WTC11 (cell line): ENCODE results near the gene ERC2. TPM values are rescaled to one million over a fixed set of nuclear protein-coding genes. Genes with fewer than 3 reads are reported as not detected.

Source experiments
- ATAC-seq: fragments of 200-7000 bp; cut with Tn5 transposase; 2 replicates; pipeline ENCODE4 v1.10.0; 2021; ENCODE audit warnings: mild to moderate bottlenecking, moderate library complexity
- CTCF ChIA-PET: fragments of 300-600 bp; sonication (Branson Sonifier 250); formaldehyde crosslinking; loops from one replicate; lab custom pipeline; 2021; ENCODE audit warnings: antibody characterized with exemption; lab: Charles Lee
- POLR2A ChIA-PET: fragments of 350-600 bp; sonication (Branson Sonifier 250); formaldehyde crosslinking; loops from one replicate; lab custom pipeline; 2021; ENCODE audit warnings: antibody characterized with exemption; lab: Charles Lee
- DNase-seq: peaks from one replicate; pipeline ENCODE4 v3.0.0; 2021; ENCODE audit warnings: low spot score
- H3K27ac Mint-ChIP-seq: 2 replicates; pipeline ENCODE4 v1.8.0; 2021; ENCODE audit warnings: mixed read lengths
- H3K27me3 Mint-ChIP-seq: 2 replicates; pipeline ENCODE4 v1.8.0; 2021; ENCODE audit warnings: low read depth, mild to moderate bottlenecking, moderate library complexity, mixed read lengths
- H3K36me3 Mint-ChIP-seq: 2 replicates; pipeline ENCODE4 v1.8.0; 2021; ENCODE audit warnings: mixed read lengths
- H3K4me1 Mint-ChIP-seq: 2 replicates; pipeline ENCODE4 v1.8.0; 2022; ENCODE audit warnings: mixed read lengths
- H3K4me3 Mint-ChIP-seq: 2 replicates; pipeline ENCODE4 v1.8.0; 2021; ENCODE audit warnings: mild to moderate bottlenecking, moderate library complexity, mixed read lengths
- H3K9me3 Mint-ChIP-seq: 2 replicates; pipeline ENCODE4 v1.8.0; 2021; ENCODE audit warnings: mixed read lengths
- AFF4 ChIP-seq: sonication (generic); formaldehyde crosslinking; IDR thresholded peaks from 2 replicates; pipeline ENCODE4 v1.8.1; 2023; ENCODE audit warnings: mild to moderate bottlenecking, missing genetic modification reagents, borderline replicate concordance
- ATF1 ChIP-seq: sonication (generic); formaldehyde crosslinking; IDR thresholded peaks from 2 replicates; pipeline ENCODE4 v1.8.1; 2023; ENCODE audit warnings: mild to moderate bottlenecking, moderate library complexity, missing genetic modification reagents
- CDX4 ChIP-seq: fragments of 250-450 bp; sonication (Bioruptor Pico); IDR thresholded peaks from 2 replicates; pipeline ENCODE4 v1.9.0; 2021; ENCODE audit warnings: moderate library complexity, mild to moderate bottlenecking, inconsistent platforms, borderline replicate concordance
- EMX1 ChIP-seq: fragments of 250-450 bp; sonication (Bioruptor Pico); IDR thresholded peaks from 2 replicates; pipeline ENCODE4 v1.8.0; 2021; ENCODE audit warnings: mild to moderate bottlenecking
- FOXJ3 ChIP-seq: sonication (generic); formaldehyde crosslinking; IDR thresholded peaks from 2 replicates; pipeline ENCODE4 v1.9.0; 2021; ENCODE audit warnings: missing genetic modification reagents, mild to moderate bottlenecking, borderline replicate concordance
- GRHL2 ChIP-seq: fragments of 250-450 bp; sonication (Bioruptor Pico); IDR thresholded peaks from 2 replicates; pipeline ENCODE4 v1.8.0; 2022; ENCODE audit warnings: mild to moderate bottlenecking, moderate library complexity; ENCODE audit not compliant: insufficient replicate concordance, severe bottlenecking
- IRF1 ChIP-seq: sonication (generic); formaldehyde crosslinking; IDR thresholded peaks from 2 replicates; pipeline ENCODE4 v1.8.0; 2023; ENCODE audit warnings: missing genetic modification reagents
- JUN ChIP-seq: sonication (generic); formaldehyde crosslinking; IDR thresholded peaks from 2 replicates; pipeline ENCODE4 v1.8.0; 2023; ENCODE audit warnings: mild to moderate bottlenecking, missing genetic modification reagents
- MLX ChIP-seq: sonication (generic); formaldehyde crosslinking; IDR thresholded peaks from 2 replicates; pipeline ENCODE4 v1.8.1; 2023; ENCODE audit warnings: mild to moderate bottlenecking, missing genetic modification reagents, moderate library complexity
- NFATC4 ChIP-seq: fragments of 250-450 bp; sonication (Bioruptor Pico); IDR thresholded peaks from 2 replicates; pipeline ENCODE4 v1.9.0; 2021; ENCODE audit warnings: mild to moderate bottlenecking
- NFE2L1 ChIP-seq: sonication (generic); formaldehyde crosslinking; IDR thresholded peaks from 2 replicates; pipeline ENCODE4 v1.8.1; 2023; ENCODE audit warnings: missing genetic modification reagents
- PREB ChIP-seq: sonication (generic); formaldehyde crosslinking; IDR thresholded peaks from 2 replicates; pipeline ENCODE4 v1.8.1; 2022; ENCODE audit warnings: mild to moderate bottlenecking, missing genetic modification reagents, moderate library complexity, borderline replicate concordance
- SMAD4 ChIP-seq: sonication (generic); formaldehyde crosslinking; IDR thresholded peaks from 2 replicates; pipeline ENCODE4 v1.8.0; 2022; ENCODE audit warnings: mild to moderate bottlenecking, missing genetic modification reagents
- ZNF396 ChIP-seq: fragments of 250-450 bp; sonication (Bioruptor Pico); IDR thresholded peaks from 2 replicates; pipeline ENCODE4 v1.8.0; 2021; ENCODE audit warnings: mild to moderate bottlenecking, moderate library complexity, borderline replicate concordance
- ZNF423 ChIP-seq: fragments of 250-450 bp; sonication (Bioruptor Pico); IDR thresholded peaks from 2 replicates; pipeline ENCODE4 v2.1.2; 2022; ENCODE audit warnings: mild to moderate bottlenecking, moderate library complexity
- ZNF425 ChIP-seq: fragments of 250-450 bp; sonication (Bioruptor Pico); conservative IDR thresholded peaks from 2 replicates; pipeline ENCODE4 v1.9.0; 2021; ENCODE audit warnings: mild to moderate bottlenecking
- total RNA-seq: library from RNA; stranded (reverse); gene quantifications from 3 replicates; pipeline ENCODE4 v1.2.3, GENCODE V29; 2021
- TF ChIP-seq, protein P1 (sequence below): sonication (generic); formaldehyde crosslinking; IDR thresholded peaks from 2 replicates; pipeline ENCODE4 v1.8.1; 2022; ENCODE audit warnings: low read depth, mild to moderate bottlenecking, moderate library complexity, missing genetic modification reagents, borderline replicate concordance
- TF ChIP-seq, protein P2 (sequence below): sonication (generic); formaldehyde crosslinking; IDR thresholded peaks from 2 replicates; pipeline ENCODE4 v1.8.1; 2023; ENCODE audit warnings: mild to moderate bottlenecking, moderate library complexity, missing genetic modification reagents

The ERC2 gene
- total RNA-seq, 1 experiment from 2014 or later = 23.5 TPM

DNA sequence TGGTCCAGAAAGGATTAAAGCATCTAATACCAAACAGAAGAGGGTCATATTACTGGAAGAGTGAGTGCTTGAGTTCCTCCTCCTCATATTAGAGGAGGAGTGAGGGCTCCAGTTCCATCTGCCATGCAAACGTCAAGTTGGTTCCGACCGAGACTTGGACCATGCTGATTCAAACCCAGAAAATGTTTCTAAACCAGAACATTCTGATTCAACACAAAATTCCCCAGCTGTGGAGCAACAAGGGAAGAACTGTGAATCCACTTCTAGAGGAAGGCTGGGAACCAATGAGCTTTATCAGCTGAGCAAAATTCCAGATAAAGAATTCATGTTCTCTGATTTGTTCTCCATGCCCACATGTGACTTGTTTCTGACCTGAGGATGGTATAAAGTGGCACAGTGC, 845.5 kb downstream of the ERC2 start (continued):
- no peak for TF ChIP-seq ZNF425 (CRISPR knock-in tag)

GRCh38 chr3:55622116-55622515, 846.2 kb downstream of the ERC2 start:
- ATAC-seq (no peak), DNase-seq (no peak)
- peaks cover 42% of the 10 kb centered on the region for H3K4me1 Mint-ChIP-seq
- POLR2A ChIA-PET = no interaction called here
- H3K4me3 Mint-ChIP-seq = no peak overlapping the region
- no peak overlapping the region for H3K27ac Mint-ChIP-seq
- CTCF ChIA-PET = interaction anchor here (1.5 kb wide), 1 partner anchor 12 kb away, joined by 3 read pairs; no protein-coding TSS in a partner anchor
- 0 out of 2 replicates have a peak, but pooled peaks cover 4% of the 10 kb centered on the region for H3K27me3 Mint-ChIP-seq
- H3K9me3 Mint-ChIP-seq = 0 out of 2 replicates have a peak, but pooled peaks cover 6% of the 10 kb centered on the region
- H3K36me3 Mint-ChIP-seq = no peaks in the 10 kb centered on the region
- TF ChIP-seq MLX (CRISPR knock-in tag) = no peak
- no peak for TF ChIP-seq NFE2L1 (CRISPR knock-in tag)
- no peak for TF ChIP-seq ATF1 (CRISPR knock-in tag)
- TF ChIP-seq FOXJ3 (CRISPR knock-in tag) = no peak
- TF ChIP-seq, protein P1, sequence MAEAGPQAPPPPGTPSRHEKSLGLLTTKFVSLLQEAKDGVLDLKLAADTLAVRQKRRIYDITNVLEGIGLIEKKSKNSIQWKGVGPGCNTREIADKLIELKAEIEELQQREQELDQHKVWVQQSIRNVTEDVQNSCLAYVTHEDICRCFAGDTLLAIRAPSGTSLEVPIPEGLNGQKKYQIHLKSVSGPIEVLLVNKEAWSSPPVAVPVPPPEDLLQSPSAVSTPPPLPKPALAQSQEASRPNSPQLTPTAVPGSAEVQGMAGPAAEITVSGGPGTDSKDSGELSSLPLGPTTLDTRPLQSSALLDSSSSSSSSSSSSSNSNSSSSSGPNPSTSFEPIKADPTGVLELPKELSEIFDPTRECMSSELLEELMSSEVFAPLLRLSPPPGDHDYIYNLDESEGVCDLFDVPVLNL = no peak
- TF ChIP-seq, protein P2, sequence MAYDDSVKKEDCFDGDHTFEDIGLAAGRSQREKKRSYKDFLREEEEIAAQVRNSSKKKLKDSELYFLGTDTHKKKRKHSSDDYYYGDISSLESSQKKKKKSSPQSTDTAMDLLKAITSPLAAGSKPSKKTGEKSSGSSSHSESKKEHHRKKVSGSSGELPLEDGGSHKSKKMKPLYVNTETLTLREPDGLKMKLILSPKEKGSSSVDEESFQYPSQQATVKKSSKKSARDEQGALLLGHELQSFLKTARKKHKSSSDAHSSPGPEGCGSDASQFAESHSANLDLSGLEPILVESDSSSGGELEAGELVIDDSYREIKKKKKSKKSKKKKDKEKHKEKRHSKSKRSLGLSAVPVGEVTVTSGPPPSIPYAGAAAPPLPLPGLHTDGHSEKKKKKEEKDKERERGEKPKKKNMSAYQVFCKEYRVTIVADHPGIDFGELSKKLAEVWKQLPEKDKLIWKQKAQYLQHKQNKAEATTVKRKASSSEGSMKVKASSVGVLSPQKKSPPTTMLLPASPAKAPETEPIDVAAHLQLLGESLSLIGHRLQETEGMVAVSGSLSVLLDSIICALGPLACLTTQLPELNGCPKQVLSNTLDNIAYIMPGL (CRISPR knock-in tag) = no peak
- no peak for TF ChIP-seq GRHL2
- TF ChIP-seq AFF4 (CRISPR knock-in tag) = no peak
- no peak for TF ChIP-seq PREB (CRISPR knock-in tag)
- no peak for TF ChIP-seq SMAD4 (CRISPR knock-in tag)
- TF ChIP-seq ZNF396 (CRISPR knock-in tag) = no peak
- no peak for TF ChIP-seq EMX1 (CRISPR knock-in tag)
- TF ChIP-seq ZNF423 = no peak
- TF ChIP-seq JUN (CRISPR knock-in tag) = no peak
- TF ChIP-seq CDX4 (CRISPR knock-in tag) = no peak
- TF ChIP-seq NFATC4 = no peak
- TF ChIP-seq IRF1 (CRISPR knock-in tag) = no peak
- no peak for TF ChIP-seq ZNF425 (CRISPR knock-in tag)
